Measurements from ENCODE around the gene MEDAG. TPM values are rescaled to one million over a fixed set of nuclear protein-coding genes. Genes with fewer than 3 reads are reported as not detected.

MEDAG gene
- total RNA-seq, 4 donors from 2014 or later: 20.3 to 126 (median 31.7) TPM

DNA sequence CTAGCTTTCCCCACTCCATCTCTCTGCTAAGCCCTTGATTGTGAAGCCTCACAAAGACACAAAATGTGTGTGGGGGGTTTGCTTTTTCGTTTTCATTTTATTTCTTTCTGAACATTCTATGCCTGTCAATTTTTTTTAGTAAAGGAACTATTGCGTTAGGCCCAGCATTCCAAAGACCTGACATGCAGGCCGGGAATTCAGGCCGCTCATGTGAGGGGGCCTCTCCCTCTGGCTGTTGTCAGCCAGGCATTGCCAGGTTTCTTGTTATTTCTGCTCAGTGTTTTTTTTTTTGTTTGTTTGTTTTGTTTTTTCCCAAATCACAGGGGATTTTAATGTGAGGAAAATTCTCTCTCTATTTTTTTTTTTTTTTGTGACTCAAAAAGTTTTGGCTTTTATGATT lies 10.3 kb upstream of the MEDAG start:
- H3K27me3 ChIP-seq: no peaks in the 10 kb centered on the region
- no peak for DNase-seq (ENCODE audit: extremely low spot score)
- WGBS: 56% methylated on average over 4 of the region's 4 CpGs

DNA sequence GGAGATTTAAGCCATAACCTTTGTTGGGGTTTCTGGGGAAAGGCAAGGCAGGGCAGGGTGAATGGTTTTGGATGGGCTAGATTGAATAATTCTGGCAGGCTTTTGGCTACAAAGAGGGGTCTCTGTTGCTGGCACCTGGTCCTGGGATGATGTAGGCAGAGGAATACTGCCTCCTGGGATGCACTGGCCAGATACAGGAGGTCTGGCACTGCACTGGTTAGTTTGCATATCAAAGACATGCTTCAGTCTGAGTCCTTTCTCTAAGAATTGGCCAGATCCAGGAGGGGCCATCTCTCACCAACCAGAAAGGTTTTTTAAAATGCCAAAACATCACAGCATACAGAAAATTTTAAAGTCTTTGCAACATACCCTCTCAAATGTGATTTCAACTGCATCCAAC lies 8.0 kb upstream of the MEDAG start:
- DNase-seq (ENCODE audit: extremely low spot score): no peak
- intact Hi-C loops (cut with DNase I): no loop called here
- no peaks in the 10 kb centered on the region for H3K27me3 ChIP-seq
- no peak overlapping the region for H3K4me3 ChIP-seq
- H3K9me3 ChIP-seq: no peaks in the 10 kb centered on the region
- H3K36me3 ChIP-seq: no peaks in the 10 kb centered on the region
- H3K27ac ChIP-seq (replicated peaks in 1 of 4): peak overlapping the region; percentile 42 to 63 (median 54)
- TF ChIP-seq POLR2A (IDR thresholded peaks at IDR 0.05; ENCODE audit: low read depth) (no peak), EP300 (IDR thresholded peaks at IDR 0.05) (no peak), POLR2AphosphoS5 (IDR thresholded peaks at IDR 0.05) (no peak)
- TF ChIP-seq, protein P1, sequence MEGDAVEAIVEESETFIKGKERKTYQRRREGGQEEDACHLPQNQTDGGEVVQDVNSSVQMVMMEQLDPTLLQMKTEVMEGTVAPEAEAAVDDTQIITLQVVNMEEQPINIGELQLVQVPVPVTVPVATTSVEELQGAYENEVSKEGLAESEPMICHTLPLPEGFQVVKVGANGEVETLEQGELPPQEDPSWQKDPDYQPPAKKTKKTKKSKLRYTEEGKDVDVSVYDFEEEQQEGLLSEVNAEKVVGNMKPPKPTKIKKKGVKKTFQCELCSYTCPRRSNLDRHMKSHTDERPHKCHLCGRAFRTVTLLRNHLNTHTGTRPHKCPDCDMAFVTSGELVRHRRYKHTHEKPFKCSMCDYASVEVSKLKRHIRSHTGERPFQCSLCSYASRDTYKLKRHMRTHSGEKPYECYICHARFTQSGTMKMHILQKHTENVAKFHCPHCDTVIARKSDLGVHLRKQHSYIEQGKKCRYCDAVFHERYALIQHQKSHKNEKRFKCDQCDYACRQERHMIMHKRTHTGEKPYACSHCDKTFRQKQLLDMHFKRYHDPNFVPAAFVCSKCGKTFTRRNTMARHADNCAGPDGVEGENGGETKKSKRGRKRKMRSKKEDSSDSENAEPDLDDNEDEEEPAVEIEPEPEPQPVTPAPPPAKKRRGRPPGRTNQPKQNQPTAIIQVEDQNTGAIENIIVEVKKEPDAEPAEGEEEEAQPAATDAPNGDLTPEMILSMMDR (IDR thresholded peaks at IDR 0.05): no peak
- peaks cover 12 to 18% (median 15%) of the 10 kb centered on the region in 4 donors for H3K4me1 ChIP-seq

More for the DNA sequence above, 10.3 kb upstream of the MEDAG start:
- Histone ChIP-seq H3K4me1 (peaks cover 12 to 18% (median 15%) of the 10 kb centered on the region in 4 donors), H3K4me3 (no peak overlapping the region), H3K9me3 (no peaks in the 10 kb centered on the region), H3K36me3 (no peaks in the 10 kb centered on the region), H3K27ac (replicated peaks in 1 of 4) (peak overlapping the region; percentile 46 to 55 (median 50))
- TF ChIP-seq, protein P1 (IDR thresholded peaks at IDR 0.05): no peak
- TF ChIP-seq POLR2AphosphoS5 (IDR thresholded peaks at IDR 0.05): peak; percentile 45 to 56
- intact Hi-C loops (cut with DNase I): no loop called here

DNA sequence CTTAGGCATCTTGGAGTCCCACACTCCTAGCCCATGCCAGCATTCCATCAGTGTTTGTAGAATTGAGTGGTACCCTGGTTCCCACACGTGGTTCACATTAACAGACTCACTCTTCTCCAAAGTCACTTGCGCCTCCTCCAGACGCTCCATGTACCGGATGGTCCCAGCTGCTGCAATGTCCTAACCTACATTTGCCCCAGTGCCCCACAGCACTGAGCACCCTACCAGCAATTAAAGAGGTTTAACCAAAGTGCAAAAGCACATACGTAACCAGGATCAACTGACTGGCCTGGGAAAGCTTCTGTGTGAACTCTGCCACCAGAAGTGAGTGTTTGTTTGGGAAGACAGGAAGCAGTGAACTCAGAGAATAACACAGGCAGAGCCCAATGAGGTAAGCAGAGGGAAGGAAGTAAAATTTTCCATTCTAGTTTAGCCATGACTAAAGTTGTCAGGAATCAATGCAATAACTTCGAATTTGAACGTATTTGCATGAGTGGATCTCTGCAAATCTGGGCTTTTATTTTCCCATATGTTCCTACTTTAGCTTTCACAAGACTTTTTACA lies 7.3 kb upstream of the MEDAG start:
- Histone ChIP-seq H3K36me3 (no peaks in the 10 kb centered on the region), H3K9me3 (no peaks in the 10 kb centered on the region), H3K27ac (replicated peaks in 1 of 4) (peak overlapping the region; percentile 42 to 63 (median 54)), H3K4me3 (no peak overlapping the region), H3K4me1 (peaks cover 10 to 18% (median 15%) of the 10 kb centered on the region in 4 donors), H3K27me3 (no peaks in the 10 kb centered on the region)
- intact Hi-C loops (cut with DNase I): no loop called here
- 58% methylated on average over 7 of the region's 7 CpGs for WGBS
- DNase-seq (ENCODE audit: extremely low spot score): no peak
- TF ChIP-seq POLR2A (IDR thresholded peaks at IDR 0.05; ENCODE audit: low read depth) (no peak), POLR2AphosphoS5 (IDR thresholded peaks at IDR 0.05) (peak; percentile 67 to 78), EP300 (IDR thresholded peaks at IDR 0.05) (peak; percentile 2)
- TF ChIP-seq, protein P1 (IDR thresholded peaks at IDR 0.05): no peak

- peaks cover 0 to 3% (median 0%) of the 10 kb centered on the region in 4 donors for H3K27me3 ChIP-seq
- TF ChIP-seq EP300 (IDR thresholded peaks at IDR 0.05) (no peak), POLR2AphosphoS5 (IDR thresholded peaks at IDR 0.05) (no peak), POLR2A (IDR thresholded peaks at IDR 0.05; ENCODE audit: low read depth) (no peak)
- TF ChIP-seq, protein P1 (IDR thresholded peaks at IDR 0.05): no peak
- no peaks in the 10 kb centered on the region for H3K36me3 ChIP-seq
- peak overlapping the region in 3 of 4 donors; percentile 20 to 58 (median 50) for H3K27ac ChIP-seq (replicated peaks in 1 of 4)
- DNase-seq (ENCODE audit: extremely low spot score): no peak
- peaks cover 11 to 18% (median 16%) of the 10 kb centered on the region in 4 donors for H3K4me1 ChIP-seq
- intact Hi-C loops (cut with DNase I): no loop called here
- WGBS: 88% methylated on average over 4 of the region's 4 CpGs
- no peaks in the 10 kb centered on the region for H3K9me3 ChIP-seq
- no peak overlapping the region for H3K4me3 ChIP-seq
Observed at GRCh38 chr13:30900436-30900835, 5.6 kb upstream of the MEDAG start.
